MG63 (cell line): ENCODE results near the gene MACROD2. TPM values are rescaled to one million over a fixed set of nuclear protein-coding genes. Genes with fewer than 3 reads are reported as not detected.
A peak's percentile ranks its signal among the peaks of the same experiment; 100 is the strongest.

Source experiments
- DNase-seq: peaks from one replicate; pipeline ENCODE4 v3.0.0-alpha.2; 2020
- H3K27me3 ChIP-seq: fragments of 250-450 bp; sonication (Bioruptor Pico); 2 replicates; pipeline ENCODE4 v1.5.1; 2020; ENCODE audit warnings: mild to moderate bottlenecking, moderate library complexity
- H3K36me3 ChIP-seq: fragments of 250-450 bp; sonication (Bioruptor Pico); 2 replicates; pipeline ENCODE4 v1.5.1; 2020; ENCODE audit warnings: mild to moderate bottlenecking, moderate library complexity
- H3K4me3 ChIP-seq: fragments of 250-450 bp; sonication (Bioruptor Pico); 2 replicates; pipeline ENCODE4 v1.5.1; 2020; ENCODE audit warnings: mild to moderate bottlenecking, moderate library complexity
- H3K9me3 ChIP-seq: fragments of 250-450 bp; sonication (Bioruptor Pico); 2 replicates; pipeline ENCODE4 v1.5.1; 2020; ENCODE audit warnings: mild to moderate bottlenecking, moderate library complexity
- total RNA-seq: library from RNA; depleted of rRNA; stranded (reverse); fragments of >200 nt; shearing (Covaris generic); gene quantifications from 2 replicates; pipeline ENCODE4 v1.2.3, GENCODE V29; 2014; ENCODE audit warnings: low replicate concordance

The MACROD2 gene
- total RNA-seq, 1 experiment from 2014 or later: 0.66 TPM

DNA sequence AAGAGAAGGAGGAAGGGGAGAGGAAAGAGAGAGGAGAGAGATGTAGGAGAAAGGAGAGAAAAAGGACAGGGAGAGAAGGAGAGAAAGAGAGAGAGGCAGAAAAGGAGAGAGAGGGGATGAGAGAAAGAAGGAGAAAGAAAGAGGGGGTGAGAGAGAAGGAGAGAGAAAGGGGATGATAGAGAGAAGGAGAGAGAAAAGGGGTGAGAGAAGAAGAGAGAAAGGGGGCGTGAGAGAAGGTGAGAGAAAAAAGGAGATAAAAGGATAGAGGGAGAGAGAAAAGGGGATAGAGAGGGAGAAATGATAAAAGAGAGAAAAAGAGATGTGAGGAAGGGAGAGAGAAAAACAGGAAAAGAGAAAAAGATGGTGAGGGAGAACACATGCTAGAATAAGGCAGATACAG is 1644.5 kb downstream of the MACROD2 start:
- Histone ChIP-seq H3K36me3 (no peaks in the 10 kb centered on the region), H3K27me3 (no peaks in the 10 kb centered on the region), H3K9me3 (no peaks in the 10 kb centered on the region), H3K4me3 (no peak overlapping the region)
- DNase-seq: no peak

DNA sequence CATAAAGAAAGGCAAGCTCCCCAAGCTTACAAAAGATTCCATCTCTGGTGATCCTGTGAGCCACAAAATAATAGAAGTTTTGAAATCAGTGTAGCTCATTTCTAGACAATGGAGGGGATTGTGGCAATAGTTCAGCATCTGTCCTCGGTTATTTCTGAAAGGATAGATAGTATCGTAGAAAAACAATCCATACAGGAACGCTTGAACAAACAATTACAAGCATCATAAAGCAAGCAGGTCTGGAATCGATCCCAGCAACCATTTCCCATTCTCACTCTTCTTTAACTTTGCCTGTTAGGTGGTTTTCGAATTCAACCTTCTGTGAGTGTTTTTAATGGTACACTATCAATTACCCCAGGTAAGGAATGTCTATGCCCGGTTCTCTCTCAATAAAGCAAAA is 1646.8 kb downstream of the MACROD2 start:
- Histone ChIP-seq H3K9me3 (no peaks in the 10 kb centered on the region), H3K36me3 (no peaks in the 10 kb centered on the region), H3K27me3 (no peaks in the 10 kb centered on the region), H3K4me3 (no peak overlapping the region)
- DNase-seq: no peak

DNA sequence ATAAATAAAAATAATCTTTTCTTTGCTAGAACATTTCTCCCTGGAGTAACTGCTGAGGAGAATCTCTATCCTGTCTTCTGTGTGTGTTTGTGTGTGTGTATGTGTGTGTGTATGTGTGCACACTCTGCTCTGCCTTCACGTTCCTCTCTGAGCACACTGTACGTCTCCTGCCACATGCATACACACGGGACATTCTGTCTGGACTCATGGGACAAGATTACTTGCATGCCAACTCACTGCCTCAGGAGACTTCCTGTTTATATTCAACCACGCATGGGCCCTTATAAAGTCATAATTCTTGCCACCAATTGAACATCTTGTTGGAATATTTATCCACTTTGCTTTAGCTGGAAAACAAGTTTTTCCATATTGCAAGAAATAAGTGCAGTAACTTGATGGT is 1647.4 kb downstream of the MACROD2 start:
- Histone ChIP-seq H3K36me3 (no peaks in the 10 kb centered on the region), H3K27me3 (no peaks in the 10 kb centered on the region), H3K9me3 (no peaks in the 10 kb centered on the region), H3K4me3 (no peak overlapping the region)
- no peak for DNase-seq

DNA sequence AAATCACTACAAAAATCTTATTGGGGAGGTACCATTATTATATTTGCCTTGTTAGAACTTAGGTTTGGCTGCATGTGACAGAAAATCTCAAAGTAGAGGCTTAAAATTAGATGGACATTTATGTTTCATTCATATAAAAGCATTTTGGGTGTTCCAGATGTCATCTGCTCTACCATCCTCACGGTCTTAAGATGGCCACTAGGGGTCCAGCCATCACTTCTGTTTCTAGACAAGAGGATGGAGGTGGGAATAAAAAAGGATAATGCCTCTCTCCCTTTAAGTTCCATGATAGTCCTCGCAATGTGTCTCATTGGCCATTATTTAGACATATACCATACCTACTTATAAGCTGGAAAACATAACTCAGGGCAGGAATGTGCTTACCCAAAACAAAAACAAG is 1648.4 kb downstream of the MACROD2 start:
- Histone ChIP-seq H3K9me3 (no peaks in the 10 kb centered on the region), H3K27me3 (no peaks in the 10 kb centered on the region), H3K4me3 (no peak overlapping the region), H3K36me3 (no peaks in the 10 kb centered on the region)
- peak; percentile 1 for DNase-seq

DNA sequence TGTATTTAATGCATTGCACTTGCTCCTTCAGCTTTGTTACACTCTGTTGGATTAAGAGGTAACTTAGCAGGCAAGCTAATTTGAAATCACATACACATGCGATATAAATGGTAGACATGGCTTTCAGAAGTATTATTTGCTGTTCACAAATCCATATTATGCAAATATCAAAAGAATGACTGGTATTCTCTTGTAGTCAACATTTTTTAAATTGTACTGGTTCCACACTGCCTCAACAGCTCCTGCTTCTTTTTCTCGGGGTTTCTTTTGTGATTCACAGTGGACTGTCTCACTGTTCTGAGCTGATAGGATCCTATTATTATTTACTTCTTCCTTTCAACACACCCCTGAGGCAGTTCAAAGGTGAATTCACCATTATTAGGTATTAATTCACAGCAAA is 1650.5 kb downstream of the MACROD2 start:
- Histone ChIP-seq H3K27me3 (no peaks in the 10 kb centered on the region), H3K9me3 (no peaks in the 10 kb centered on the region), H3K4me3 (no peak overlapping the region), H3K36me3 (no peaks in the 10 kb centered on the region)
- no peak for DNase-seq

DNA sequence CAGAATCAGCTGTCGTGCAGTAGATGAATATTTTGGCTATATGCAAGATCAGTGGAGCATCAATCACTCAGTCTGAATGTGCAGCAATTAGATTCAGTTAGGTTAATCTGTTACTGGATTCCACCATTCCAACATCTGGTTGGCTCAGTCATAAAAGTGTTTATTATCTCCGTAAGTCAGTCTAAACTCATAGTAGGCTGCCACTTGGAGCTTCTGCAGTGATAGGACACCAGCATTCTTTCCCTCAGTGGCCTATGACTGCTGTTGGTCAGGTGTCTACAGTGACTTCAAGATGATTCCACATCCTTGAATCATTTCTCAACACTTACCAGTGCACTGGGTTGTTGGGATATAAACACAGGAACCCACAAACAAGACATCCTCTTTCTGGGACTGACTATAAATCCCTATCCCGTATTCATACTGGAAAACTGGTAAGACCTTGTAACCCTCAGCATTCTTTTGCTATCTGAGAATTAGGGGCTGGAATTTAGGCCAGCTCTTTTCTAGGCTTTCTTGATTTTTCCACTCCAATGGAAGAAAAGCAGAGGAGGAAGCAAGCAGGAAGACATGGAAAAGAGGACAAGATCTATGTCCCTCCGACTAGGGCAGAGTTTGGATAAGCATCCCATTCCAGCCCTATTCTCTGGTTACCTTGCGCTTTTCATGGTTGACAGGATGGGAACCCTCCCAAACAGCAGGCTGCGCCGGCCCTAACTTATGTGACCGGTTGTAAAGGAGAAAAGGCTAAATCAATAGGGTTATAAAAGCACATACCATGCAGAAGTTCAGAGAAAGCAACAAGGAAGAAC is 1658.3 kb downstream of the MACROD2 start:
- Histone ChIP-seq H3K36me3 (no peaks in the 10 kb centered on the region), H3K4me3 (no peak overlapping the region), H3K9me3 (no peaks in the 10 kb centered on the region), H3K27me3 (no peaks in the 10 kb centered on the region)
- DNase-seq: no peak

DNA sequence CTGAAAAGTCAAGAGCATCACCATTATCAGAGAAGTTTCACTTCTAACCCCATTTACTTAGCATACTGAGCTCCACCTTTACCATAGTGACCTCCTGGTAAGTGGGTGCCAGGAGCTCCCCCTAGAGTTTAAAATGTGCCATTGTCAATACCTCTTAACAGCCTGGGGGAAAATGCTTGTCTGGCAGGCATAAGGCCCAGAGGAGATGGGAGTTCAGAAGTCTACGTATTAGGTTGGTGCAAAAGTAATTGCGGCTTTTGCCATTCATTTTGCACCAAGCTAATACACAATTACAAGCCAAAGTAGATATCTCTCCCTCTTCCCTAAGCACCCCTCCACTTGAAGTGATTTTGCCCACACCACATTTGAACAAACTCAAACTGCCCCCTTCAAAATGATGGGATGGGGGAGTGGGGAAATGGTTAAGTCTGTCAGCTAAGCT is 1658.9 kb downstream of the MACROD2 start:
- H3K9me3 ChIP-seq: no peaks in the 10 kb centered on the region
- H3K27me3 ChIP-seq: no peaks in the 10 kb centered on the region
- no peak overlapping the region for H3K4me3 ChIP-seq
- DNase-seq: peak; percentile 8
- H3K36me3 ChIP-seq: no peaks in the 10 kb centered on the region

DNA sequence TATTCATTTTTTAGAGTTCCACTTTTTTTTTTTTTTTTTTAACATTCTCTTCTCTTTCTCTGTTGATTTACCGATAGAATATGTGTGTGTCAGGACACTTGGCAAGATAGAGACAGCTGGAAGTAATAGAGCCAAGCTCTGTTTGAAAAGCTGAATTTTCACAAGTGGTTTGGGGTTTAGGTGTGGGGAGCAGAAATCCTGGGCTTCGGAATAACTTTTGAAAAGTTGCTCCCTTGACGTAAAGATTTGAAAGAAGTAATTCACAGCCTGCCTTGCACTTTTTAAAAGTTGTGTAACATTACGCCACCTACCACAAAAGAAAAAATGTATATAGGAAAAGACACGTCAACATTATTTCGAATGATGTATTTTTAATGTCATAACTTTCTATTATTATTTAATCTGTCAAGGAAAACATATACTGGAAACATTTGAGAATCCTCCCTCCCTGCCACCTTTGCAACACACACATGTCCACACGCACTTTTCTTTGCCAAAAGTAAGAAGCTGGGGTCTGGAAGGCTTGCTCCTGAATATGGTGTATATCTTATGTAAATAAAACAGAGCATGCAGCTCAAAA is 1660.1 kb downstream of the MACROD2 start:
- Histone ChIP-seq H3K27me3 (no peaks in the 10 kb centered on the region), H3K9me3 (no peaks in the 10 kb centered on the region), H3K4me3 (no peak overlapping the region), H3K36me3 (no peaks in the 10 kb centered on the region)
- DNase-seq: no peak

DNA sequence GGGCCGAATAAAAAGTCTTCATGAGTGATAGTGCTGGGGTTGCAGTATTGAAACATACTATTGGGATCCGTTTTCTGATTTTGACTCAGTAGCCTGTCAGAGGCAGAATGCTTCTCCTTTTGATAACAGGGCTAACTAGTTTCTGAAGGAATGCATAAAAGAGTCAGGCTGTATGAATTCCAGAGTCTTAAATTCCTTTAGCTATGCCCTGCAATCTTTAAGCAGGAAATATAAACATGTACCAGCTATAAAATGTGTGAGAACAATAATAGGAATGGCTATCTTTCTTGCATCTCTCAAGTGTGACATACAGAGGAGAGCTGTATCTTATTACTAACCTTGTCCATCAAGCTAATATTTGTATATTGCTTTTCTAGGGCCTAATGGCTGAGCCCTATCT is 1660.8 kb downstream of the MACROD2 start:
- Histone ChIP-seq H3K4me3 (no peak overlapping the region), H3K27me3 (no peaks in the 10 kb centered on the region), H3K9me3 (no peaks in the 10 kb centered on the region), H3K36me3 (no peaks in the 10 kb centered on the region)
- no peak for DNase-seq

DNA sequence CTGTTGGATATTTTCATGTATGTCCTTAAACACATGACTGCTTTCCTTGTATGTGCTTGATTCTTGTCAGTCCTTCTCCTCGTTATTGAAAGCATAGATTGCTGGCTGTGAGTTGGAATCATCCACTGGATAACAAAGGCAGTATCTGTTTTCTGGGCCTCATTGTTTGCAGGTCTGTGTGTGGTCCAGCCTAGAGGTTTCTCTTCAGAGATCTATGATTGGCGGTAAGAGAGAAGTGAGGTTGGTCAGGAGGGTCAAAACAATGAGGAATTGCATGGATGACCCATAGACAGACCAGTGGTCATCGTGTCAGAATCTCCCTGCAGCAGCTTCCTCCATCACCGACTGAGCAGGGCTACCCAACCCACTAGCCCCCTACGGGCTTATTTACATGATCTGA is 1663.0 kb downstream of the MACROD2 start:
- Histone ChIP-seq H3K36me3 (no peaks in the 10 kb centered on the region), H3K27me3 (no peaks in the 10 kb centered on the region), H3K9me3 (no peaks in the 10 kb centered on the region), H3K4me3 (no peak overlapping the region)
- DNase-seq: no peak

DNA sequence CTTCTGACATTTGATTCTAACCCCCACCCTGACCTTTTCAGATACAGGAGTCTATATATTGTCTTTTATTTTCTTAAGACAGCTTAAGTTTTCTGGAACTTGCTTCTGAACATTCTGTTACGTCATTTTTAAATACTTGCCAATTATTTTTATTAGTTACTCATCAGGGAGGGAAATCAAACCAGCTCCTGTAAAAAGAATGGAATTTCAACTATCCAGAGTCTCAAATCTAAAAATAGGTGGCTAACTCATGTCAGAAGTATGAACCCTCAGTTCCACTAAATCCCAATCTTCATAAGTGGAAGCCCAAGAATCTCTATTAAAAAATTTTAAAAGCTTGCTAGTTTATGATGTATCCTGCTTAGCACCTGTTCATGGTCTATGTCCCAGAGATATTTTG is 1677.9 kb downstream of the MACROD2 start:
- H3K36me3 ChIP-seq: no peaks in the 10 kb centered on the region
- no peaks in the 10 kb centered on the region for H3K9me3 ChIP-seq
- H3K27me3 ChIP-seq: no peaks in the 10 kb centered on the region
- H3K4me3 ChIP-seq: no peak overlapping the region
- DNase-seq: no peak

DNA sequence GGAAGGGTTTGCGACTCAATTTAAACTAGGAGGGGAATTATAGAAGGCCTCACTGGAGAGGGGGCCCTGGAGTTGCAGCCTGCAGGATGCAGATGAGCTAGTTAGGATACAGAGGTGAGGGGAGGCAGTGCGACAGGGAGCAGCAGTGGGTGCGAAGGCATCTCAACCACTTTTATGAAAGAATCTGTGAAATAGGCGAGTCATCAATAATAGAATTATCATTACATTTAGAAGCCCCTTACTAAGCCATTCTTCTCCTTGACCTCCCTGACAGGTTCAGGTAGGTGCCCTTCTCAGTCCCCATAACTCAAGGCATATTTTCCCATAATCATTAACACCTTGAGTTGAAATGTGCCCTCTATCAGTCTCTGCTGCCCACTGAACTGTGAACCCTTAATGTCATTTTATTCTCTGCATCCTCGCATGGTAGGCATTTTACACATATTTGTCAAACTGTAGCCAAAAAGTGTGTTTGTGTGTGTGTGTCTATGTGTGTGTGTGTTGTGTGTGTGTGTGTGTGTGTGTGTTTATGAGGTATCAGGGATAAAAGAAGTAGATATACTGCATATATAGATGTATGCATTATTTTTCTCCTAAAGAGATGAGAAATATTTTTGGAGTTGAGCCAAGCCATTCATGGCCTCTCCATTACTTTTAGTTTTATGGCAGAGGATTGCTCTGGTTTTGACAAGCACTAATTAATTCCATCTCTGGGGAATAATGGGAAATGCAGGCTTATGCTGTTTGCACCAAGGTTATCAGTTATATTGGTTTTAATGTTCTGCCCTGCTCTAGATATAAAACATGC is 1679.1 kb downstream of the MACROD2 start:
- Histone ChIP-seq H3K36me3 (no peaks in the 10 kb centered on the region), H3K27me3 (no peaks in the 10 kb centered on the region), H3K4me3 (no peak overlapping the region), H3K9me3 (no peaks in the 10 kb centered on the region)
- no peak for DNase-seq

DNA sequence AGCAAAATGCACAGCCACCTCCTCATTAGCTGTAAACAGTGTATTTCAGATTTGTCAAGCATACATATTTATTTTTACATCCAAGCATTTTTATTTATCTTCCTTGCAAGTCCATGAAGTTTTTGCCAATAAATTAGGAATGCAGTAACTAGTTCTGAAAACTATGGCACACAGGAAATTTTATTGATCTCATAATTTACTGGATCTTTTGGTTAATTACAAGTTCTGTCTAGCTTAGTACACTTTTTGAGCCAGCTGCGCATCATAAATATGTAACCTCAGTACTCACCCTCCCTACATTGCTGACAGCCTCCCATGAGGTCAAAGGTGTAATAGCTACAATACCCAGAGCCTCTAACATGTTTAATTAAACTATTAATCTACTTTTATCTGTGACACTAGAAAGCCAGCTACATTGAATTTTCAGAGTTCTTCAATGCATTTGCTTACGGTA is 1679.8 kb downstream of the MACROD2 start:
- Histone ChIP-seq H3K9me3 (no peaks in the 10 kb centered on the region), H3K36me3 (no peaks in the 10 kb centered on the region), H3K4me3 (no peak overlapping the region), H3K27me3 (no peaks in the 10 kb centered on the region)
- no peak for DNase-seq

DNA sequence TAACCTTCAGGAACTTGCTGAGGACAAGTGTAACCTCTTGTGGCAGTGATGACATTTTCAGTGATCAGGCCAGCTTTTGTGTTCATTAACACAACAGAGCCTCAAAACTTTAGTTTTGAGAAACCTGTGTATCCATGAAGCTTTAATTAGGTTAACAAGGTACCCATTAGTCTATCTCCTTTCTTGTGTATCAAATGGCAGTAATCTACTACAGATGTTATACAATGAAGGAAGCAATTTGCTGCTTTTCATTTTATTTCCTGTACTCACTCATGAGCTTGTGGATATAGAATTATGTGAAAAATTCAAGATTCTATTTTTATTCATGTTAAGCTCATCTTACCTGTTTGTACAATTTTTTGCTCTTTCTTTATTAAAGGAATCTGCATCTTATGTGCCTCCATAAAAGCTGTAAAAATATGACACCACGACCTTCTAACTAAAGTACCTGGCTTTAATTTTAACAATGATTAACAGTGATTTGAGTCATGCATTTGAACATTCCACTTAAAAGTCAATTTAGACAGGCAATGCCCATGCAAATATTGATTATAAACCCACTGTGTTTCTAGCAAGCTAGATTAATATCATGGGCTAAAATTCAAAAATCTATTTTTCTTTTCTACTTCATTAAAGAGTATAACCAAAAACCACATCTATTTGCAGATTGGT is 1680.6 kb downstream of the MACROD2 start:
- no peaks in the 10 kb centered on the region for H3K36me3 ChIP-seq
- no peak for DNase-seq
- H3K4me3 ChIP-seq: no peak overlapping the region
- no peaks in the 10 kb centered on the region for H3K27me3 ChIP-seq
- H3K9me3 ChIP-seq: no peaks in the 10 kb centered on the region

DNA sequence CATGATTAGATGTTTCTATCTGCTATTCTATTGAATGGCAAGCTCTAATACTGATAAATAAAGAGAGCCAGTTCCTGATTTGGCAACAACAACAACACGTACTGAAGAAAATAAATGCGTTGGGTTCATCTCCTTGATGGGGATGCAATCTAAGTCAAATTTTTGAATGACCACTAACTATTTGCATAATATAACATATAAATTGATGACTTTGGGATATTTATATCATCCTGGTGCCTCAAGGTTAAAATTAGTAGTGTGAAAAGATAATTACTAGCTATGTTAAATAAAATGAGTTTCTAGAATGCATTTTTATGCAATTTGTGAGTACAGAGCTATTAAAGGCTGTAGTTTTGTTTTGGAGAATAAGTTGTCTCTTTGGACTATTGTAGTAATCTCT is 1681.5 kb downstream of the MACROD2 start:
- no peaks in the 10 kb centered on the region for H3K36me3 ChIP-seq
- no peaks in the 10 kb centered on the region for H3K9me3 ChIP-seq
- H3K27me3 ChIP-seq: no peaks in the 10 kb centered on the region
- no peak for DNase-seq
- no peak overlapping the region for H3K4me3 ChIP-seq

DNA sequence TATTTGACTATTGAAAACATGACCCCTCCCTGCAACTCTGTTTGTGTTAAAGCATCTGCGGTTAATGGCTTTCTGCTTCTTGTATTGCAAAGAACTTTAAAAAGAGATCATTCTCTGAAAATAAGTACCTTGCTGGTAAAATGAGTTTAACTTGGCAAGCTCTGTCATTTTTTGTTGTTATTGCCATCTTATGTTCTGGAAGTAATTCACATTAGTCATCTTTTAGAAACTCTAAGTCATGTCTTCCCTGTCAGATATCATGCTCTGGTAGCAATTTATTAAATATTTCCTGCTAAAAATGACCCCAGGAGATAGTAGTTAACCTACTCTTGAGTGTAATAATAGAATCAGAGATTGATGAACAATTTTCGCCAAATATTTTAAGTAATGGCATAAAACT is 1687.4 kb downstream of the MACROD2 start:
- Histone ChIP-seq H3K9me3 (no peaks in the 10 kb centered on the region), H3K36me3 (no peaks in the 10 kb centered on the region), H3K27me3 (no peaks in the 10 kb centered on the region), H3K4me3 (no peak overlapping the region)
- no peak for DNase-seq

DNA sequence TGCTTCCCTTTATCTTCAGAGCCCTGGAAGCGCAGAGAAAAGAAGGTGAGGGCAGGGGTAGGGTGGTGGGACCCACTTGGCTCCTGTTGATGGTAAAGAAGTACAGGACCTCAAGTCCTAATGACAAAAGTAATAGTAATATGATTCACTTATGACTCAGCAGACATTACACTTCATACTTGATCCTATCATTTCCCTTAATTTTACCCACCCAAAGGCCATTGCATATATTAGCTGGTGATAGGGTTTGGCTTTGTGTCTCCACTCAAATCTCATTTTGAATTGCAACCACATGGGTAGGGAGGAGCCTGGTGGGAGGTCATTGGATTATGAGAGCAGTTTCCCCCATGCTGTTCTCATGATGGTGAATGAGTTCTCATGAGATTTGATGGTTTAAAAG is 1697.3 kb downstream of the MACROD2 start:
- Histone ChIP-seq H3K4me3 (no peak overlapping the region), H3K9me3 (no peaks in the 10 kb centered on the region), H3K27me3 (no peaks in the 10 kb centered on the region), H3K36me3 (no peaks in the 10 kb centered on the region)
- no peak for DNase-seq
